SK-N-MC (cell line): ENCODE data around the gene NLGN4X.

ENCODE experiments used
- DNase-seq: peaks from one replicate; pipeline ENCODE4 v3.0.0-alpha.2; 2011; ENCODE audit warnings: low read depth, low spot score
- H3K27ac ChIP-seq: fragments of 200-600 bp; sonication (generic); 2 replicates; pipeline ENCODE4 v1.5.1; 2016; ENCODE audit warnings: mixed run types
- H3K36me3 ChIP-seq: fragments of 200-600 bp; sonication (generic); 2 replicates; pipeline ENCODE4 v1.6.1; 2017; ENCODE audit warnings: antibody characterized with exemption, low read length, mixed read lengths; ENCODE audit not compliant: insufficient read depth
- H3K4me3 ChIP-seq: fragments of 200-600 bp; sonication (generic); 2 replicates; pipeline ENCODE4 v1.5.1; 2016
- H3K9ac ChIP-seq: fragments of 200-600 bp; sonication (generic); 2 replicates; pipeline ENCODE4 v1.8.0; 2017; ENCODE audit warnings: mixed run types, mixed read lengths; ENCODE audit not compliant: insufficient read length
- H3K9me3 ChIP-seq: fragments of 200-600 bp; sonication (generic); 2 replicates; pipeline ENCODE4 v1.6.1; 2017; ENCODE audit warnings: low read depth, mild to moderate bottlenecking, antibody characterized with exemption, low read length, moderate library complexity, mixed read lengths
- EZH2 ChIP-seq: fragments of 200-600 bp; sonication (generic); IDR thresholded peaks from one replicate; pipeline ENCODE4 v1.6.1; 2017; ENCODE audit warnings: antibody characterized with exemption
- FOXP2 ChIP-seq: optimal IDR thresholded peaks from 2 replicates; pipeline ENCODE3; 2011; ENCODE audit warnings: mild to moderate bottlenecking, moderate library complexity; ENCODE audit not compliant: insufficient read depth; ENCODE audit errors: extremely low read length, control extremely low read depth
- POLR2AphosphoS5 ChIP-seq: IDR thresholded peaks from 2 replicates; pipeline ENCODE4 v1.6.1; 2012; ENCODE audit warnings: mild to moderate bottlenecking, low read depth, low read length, borderline replicate concordance

The NLGN4X gene

DNA sequence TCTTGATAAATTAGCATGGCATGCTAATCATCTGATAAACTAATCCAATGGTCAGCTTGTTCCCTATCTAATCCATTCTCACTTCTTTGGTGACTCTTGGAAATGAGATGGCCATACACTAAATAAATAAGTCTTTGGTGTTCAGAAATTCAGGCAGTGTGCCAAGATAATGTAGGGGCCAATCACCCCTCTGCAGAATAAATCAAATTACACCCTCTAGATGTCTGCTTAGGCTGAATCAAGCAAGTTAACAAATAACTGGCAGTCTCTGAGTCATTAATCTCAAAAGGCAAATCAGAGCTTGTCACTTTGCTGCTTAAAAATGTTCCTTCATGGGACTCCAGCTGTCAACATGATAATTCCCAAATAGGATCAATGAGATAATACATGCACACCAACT lies 97.4 kb downstream of the NLGN4X start:
- Histone ChIP-seq H3K36me3 (peaks cover 20% of the 10 kb centered on the region), H3K4me3 (no peak overlapping the region), H3K27ac (no peak overlapping the region), H3K9me3 (no peaks in the 10 kb centered on the region), H3K9ac (no peak overlapping the region)
- no peak for DNase-seq
- no peak for TF ChIP-seq POLR2AphosphoS5
- no peak for TF ChIP-seq EZH2
- no peak for TF ChIP-seq FOXP2

DNA sequence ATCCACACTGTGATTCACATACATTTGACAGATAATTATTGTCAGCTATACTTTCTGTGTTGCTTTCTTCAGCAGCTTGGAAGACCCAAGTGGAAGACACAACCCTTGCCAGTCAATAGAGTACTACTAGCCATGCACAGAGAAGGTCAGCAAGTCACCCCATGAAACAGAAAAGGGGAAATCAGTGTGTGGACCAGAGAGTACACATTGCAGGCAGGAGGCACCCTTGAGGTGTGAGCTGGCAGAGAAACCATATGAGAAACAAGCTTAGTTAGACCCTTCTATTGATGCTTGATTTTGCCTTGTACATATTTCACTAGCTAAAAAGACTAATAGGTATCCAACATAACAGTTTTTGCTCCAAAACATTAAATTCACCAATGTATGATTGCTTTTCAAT lies 99.5 kb downstream of the NLGN4X start:
- no peak for DNase-seq
- H3K36me3 ChIP-seq: peaks cover 8% of the 10 kb centered on the region; the same call in 1 of the 2 replicates
- no peak overlapping the region for H3K27ac ChIP-seq
- no peak overlapping the region for H3K9ac ChIP-seq
- no peaks in the 10 kb centered on the region for H3K9me3 ChIP-seq
- TF ChIP-seq FOXP2 (no peak), POLR2AphosphoS5 (no peak)
- no peak overlapping the region for H3K4me3 ChIP-seq

DNA sequence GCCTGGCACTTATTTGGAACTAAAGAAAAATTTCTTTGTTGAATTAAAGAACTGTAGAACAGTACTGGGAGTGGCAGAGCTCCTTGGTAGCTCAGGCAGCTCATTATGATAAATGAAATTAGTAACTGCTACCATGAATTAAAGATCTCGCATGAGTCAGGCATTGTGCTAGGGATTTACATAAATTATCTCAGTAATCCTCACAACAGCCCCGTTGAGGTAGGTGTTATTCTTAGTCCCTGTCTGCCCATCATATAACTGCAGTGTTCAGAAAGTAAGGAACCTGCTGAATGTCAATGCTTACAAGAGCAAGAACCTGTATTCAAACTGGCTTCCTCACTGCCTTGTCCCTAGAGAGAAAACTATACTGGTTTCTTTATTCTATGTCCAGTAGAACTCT lies 108.3 kb downstream of the NLGN4X start:
- peaks cover 4% of the 10 kb centered on the region; the same call in 1 of the 2 replicates for H3K36me3 ChIP-seq
- TF ChIP-seq EZH2 (no peak), FOXP2 (no peak), POLR2AphosphoS5 (no peak)
- H3K9me3 ChIP-seq: no peaks in the 10 kb centered on the region
- H3K9ac ChIP-seq: no peak overlapping the region
- no peak for DNase-seq
- no peak overlapping the region for H3K27ac ChIP-seq
- H3K4me3 ChIP-seq: no peak overlapping the region

DNA sequence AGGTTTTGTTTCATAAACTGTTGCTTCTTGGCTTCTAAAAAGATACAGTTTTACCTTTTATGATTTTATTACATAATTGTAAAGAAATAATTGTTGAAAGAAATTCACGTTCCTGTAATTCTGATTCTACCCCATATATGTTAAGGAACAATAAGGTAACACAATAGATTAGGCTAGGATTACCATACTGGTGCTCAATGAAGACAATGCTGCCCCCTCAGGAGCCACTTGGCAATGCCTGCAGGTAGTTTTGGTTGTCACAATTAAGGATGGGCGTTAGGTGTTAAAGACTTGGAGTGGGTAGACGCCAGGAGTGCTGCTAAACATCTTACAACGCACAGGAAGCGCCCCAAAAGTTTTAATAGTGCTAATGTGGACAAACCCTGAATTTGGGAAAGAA lies 133.2 kb downstream of the NLGN4X start:
- no peak overlapping the region for H3K27ac ChIP-seq
- H3K4me3 ChIP-seq: no peak overlapping the region
- H3K36me3 ChIP-seq: peaks cover 3% of the 10 kb centered on the region; the same call in 1 of the 2 replicates
- no peak for DNase-seq
- H3K9ac ChIP-seq: no peak overlapping the region
- H3K9me3 ChIP-seq: no peaks in the 10 kb centered on the region
- TF ChIP-seq FOXP2: no peak
- TF ChIP-seq POLR2AphosphoS5: no peak
- TF ChIP-seq EZH2: no peak

DNA sequence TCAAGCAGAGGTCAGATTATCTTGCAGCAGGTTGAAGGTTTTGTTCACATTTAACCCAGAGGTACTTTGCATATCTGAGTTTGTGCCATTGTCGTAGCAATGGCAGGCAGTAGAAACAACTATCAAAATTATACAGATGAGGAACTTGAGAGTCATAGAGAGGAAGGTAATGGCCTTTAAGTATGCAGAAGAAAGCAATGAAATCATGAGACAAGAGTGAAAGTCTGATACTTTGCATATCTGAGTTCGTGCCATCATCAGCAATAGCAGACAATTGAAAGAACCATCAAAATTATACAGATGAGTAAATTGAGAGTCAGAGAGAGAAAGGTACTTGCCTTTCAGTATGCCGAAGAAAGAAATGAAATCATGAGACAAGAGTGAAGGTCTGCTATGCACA lies 154.1 kb downstream of the NLGN4X start:
- Histone ChIP-seq H3K36me3 (no peaks in the 10 kb centered on the region; the same call in 1 of the 2 replicates), H3K27ac (no peak overlapping the region), H3K9ac (no peak overlapping the region), H3K4me3 (no peak overlapping the region), H3K9me3 (no peaks in the 10 kb centered on the region)
- DNase-seq: no peak
- TF ChIP-seq POLR2AphosphoS5 (no peak), EZH2 (no peak), FOXP2 (no peak)

DNA sequence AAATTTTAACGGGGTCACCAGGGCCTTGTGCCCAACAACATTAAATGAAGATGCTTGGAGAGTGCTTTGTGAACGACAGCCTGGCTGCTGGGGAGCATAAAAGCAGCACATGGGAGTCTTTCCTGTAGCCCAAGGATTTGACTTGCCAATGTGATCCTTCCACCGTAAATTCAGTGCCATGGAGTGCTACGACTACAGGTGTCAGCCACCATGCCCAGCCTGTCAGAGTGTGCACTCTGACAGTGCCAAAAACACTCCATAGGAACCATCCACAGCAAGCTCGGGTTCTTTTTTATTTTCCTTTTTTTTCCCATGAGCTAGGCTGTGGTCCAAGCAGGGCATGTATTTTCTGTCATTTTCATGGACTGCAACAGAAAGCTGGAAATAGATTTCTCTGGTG lies 156.9 kb downstream of the NLGN4X start:
- no peak overlapping the region for H3K9ac ChIP-seq
- H3K27ac ChIP-seq: no peak overlapping the region
- no peaks in the 10 kb centered on the region; the same call in 1 of the 2 replicates for H3K36me3 ChIP-seq
- no peak overlapping the region for H3K4me3 ChIP-seq
- DNase-seq: no peak
- no peaks in the 10 kb centered on the region for H3K9me3 ChIP-seq
- TF ChIP-seq FOXP2 (no peak), EZH2 (no peak), POLR2AphosphoS5 (no peak)

GRCh38 chrX:6067600-6067999 lies 161.1 kb downstream of the NLGN4X start:
- H3K36me3 ChIP-seq: no peaks in the 10 kb centered on the region
- no peak overlapping the region for H3K27ac ChIP-seq
- no peaks in the 10 kb centered on the region for H3K9me3 ChIP-seq
- no peak overlapping the region for H3K4me3 ChIP-seq
- DNase-seq: no peak
- no peak overlapping the region for H3K9ac ChIP-seq
- no peak for TF ChIP-seq FOXP2
- TF ChIP-seq POLR2AphosphoS5: no peak
- no peak for TF ChIP-seq EZH2

DNA sequence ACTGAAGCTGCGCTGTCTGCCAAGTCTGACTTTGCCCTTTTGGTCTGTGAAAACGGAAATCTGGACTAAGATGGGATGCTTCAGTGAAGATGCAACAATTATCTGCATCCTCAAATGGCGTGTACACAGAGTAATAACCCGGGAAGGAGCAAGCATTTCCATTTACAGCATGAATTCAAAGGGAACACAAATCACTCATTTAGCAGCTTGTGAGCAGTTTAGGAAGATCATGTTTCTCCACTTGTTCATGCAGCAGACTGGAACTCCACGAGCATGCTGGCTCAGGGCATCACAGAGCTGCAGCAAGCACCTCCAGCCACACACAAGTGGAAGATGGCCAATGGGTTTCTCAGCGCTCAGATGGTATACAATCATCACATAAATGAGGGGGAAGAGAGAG lies 175.5 kb downstream of the NLGN4X start:
- peaks cover 4% of the 10 kb centered on the region; the same call in 1 of the 2 replicates for H3K36me3 ChIP-seq
- H3K27ac ChIP-seq: no peak overlapping the region
- no peak overlapping the region for H3K4me3 ChIP-seq
- no peak for DNase-seq
- H3K9ac ChIP-seq: no peak overlapping the region
- no peak for TF ChIP-seq POLR2AphosphoS5
- TF ChIP-seq FOXP2: no peak
- TF ChIP-seq EZH2: no peak
- H3K9me3 ChIP-seq: no peaks in the 10 kb centered on the region

- no peak overlapping the region for H3K4me3 ChIP-seq
- H3K27ac ChIP-seq: no peak overlapping the region
- H3K9me3 ChIP-seq: no peaks in the 10 kb centered on the region
- H3K36me3 ChIP-seq: peaks cover 7% of the 10 kb centered on the region; the same call in 1 of the 2 replicates
- no peak for TF ChIP-seq FOXP2
- TF ChIP-seq EZH2: no peak
- no peak for TF ChIP-seq POLR2AphosphoS5
- no peak overlapping the region for H3K9ac ChIP-seq
- DNase-seq: no peak
These were observed 176.4 kb downstream of the NLGN4X start for GRCh38 chrX:6052111-6052745.
